SH-SY5Y (cell line): Measurements from ENCODE around the gene LRRN3.

Experiments
- GATA2 ChIP-seq: IDR thresholded peaks from 2 replicates; pipeline ENCODE4 v1.6.1; 2011; ENCODE audit warnings: mild to moderate bottlenecking, low read depth, low read length
- GATA3 ChIP-seq: IDR thresholded peaks from 2 replicates; pipeline ENCODE4 v1.6.1; 2011; ENCODE audit warnings: low read depth, mild to moderate bottlenecking, low read length, moderate library complexity

GRCh38 chr7:111085356-111085755 is 5.6 kb upstream of the LRRN3 start:
- TF ChIP-seq GATA2, result no peak
- no peak for TF ChIP-seq GATA3
